GM19467 (cell line): ENCODE measurements around the gene DLG2.
"Not testable (repeated sequence)": the region's sequence is repeated elsewhere in the genome, so short reads cannot be mapped to it uniquely, and the experiment has no call there.

Source experiments
- ATAC-seq: cut with Tn5 transposase; IDR thresholded peaks from one replicate; pipeline ENCODE4 v1.9.1; 2021; ENCODE audit warnings: mild to moderate bottlenecking, moderate library complexity; ENCODE audit not compliant: unreplicated experiment

The DLG2 gene

GRCh38 chr11:85247797-85248196, 379.3 kb downstream of the DLG2 start:
- ATAC-seq: no peak

- no peak for ATAC-seq
Observed at GRCh38 chr11:85238906-85239305, 388.2 kb downstream of the DLG2 start.

- not testable (repeated sequence) for ATAC-seq
Observed at GRCh38 chr11:85238038-85238437, 389.1 kb downstream of the DLG2 start.

- no peak for ATAC-seq
Observed at GRCh38 chr11:85236211-85236610, 390.9 kb downstream of the DLG2 start.

GRCh38 chr11:85232559-85232958, 394.6 kb downstream of the DLG2 start:
- ATAC-seq: no peak

- no peak for ATAC-seq
Observed at GRCh38 chr11:85231588-85231987, 395.6 kb downstream of the DLG2 start.

- ATAC-seq: not testable (repeated sequence)
Observed at GRCh38 chr11:85229723-85230122, 397.4 kb downstream of the DLG2 start.

GRCh38 chr11:85196968-85197367, 430.2 kb downstream of the DLG2 start:
- no peak for ATAC-seq

- no peak for ATAC-seq
Observed at GRCh38 chr11:85195934-85196333, 431.2 kb downstream of the DLG2 start.

- ATAC-seq: no peak
Observed at GRCh38 chr11:85187992-85188391, 439.2 kb downstream of the DLG2 start.

GRCh38 chr11:85184721-85185120, 442.4 kb downstream of the DLG2 start:
- no peak for ATAC-seq

- ATAC-seq: peak; percentile 80
Observed at GRCh38 chr11:85182441-85183387, 444.4 kb downstream of the DLG2 start.

GRCh38 chr11:85180528-85180927, 446.6 kb downstream of the DLG2 start:
- ATAC-seq: no peak

- no peak for ATAC-seq
Observed at GRCh38 chr11:85171648-85172257, 455.4 kb downstream of the DLG2 start.

- ATAC-seq: no peak
Observed at GRCh38 chr11:85170184-85170583, 457.0 kb downstream of the DLG2 start.

- ATAC-seq: no peak
Observed at GRCh38 chr11:85167471-85167870, 459.7 kb downstream of the DLG2 start.

GRCh38 chr11:85167038-85167437, 460.1 kb downstream of the DLG2 start:
- ATAC-seq: no peak

GRCh38 chr11:85165819-85166218, 461.3 kb downstream of the DLG2 start:
- no peak for ATAC-seq

- ATAC-seq: no peak
Observed at GRCh38 chr11:85164743-85165142, 462.4 kb downstream of the DLG2 start.

GRCh38 chr11:85154294-85154693, 472.9 kb downstream of the DLG2 start:
- no peak for ATAC-seq

GRCh38 chr11:85137597-85137996, 489.5 kb downstream of the DLG2 start:
- no peak for ATAC-seq

GRCh38 chr11:85133636-85134035, 493.5 kb downstream of the DLG2 start:
- no peak for ATAC-seq
